ENCODE results near the gene SARDH. TPM values are rescaled to one million over a fixed set of nuclear protein-coding genes. Genes with fewer than 3 reads are reported as not detected.

The SARDH gene
- total RNA-seq, 2 donors from 2014 or later: 8.4 to 11.2 TPM

- Mint-ChIP-seq H3K9me3 (peaks cover 22% of the 10 kb centered on the region), H3K4me3 (no peak overlapping the region), H3K27me3 (ENCODE audit: insufficient read depth) (peaks cover 12% of the 10 kb centered on the region), H3K4me1 (no peaks in the 10 kb centered on the region), H3K36me3 (ENCODE audit: low read depth) (peaks cover 18% of the 10 kb centered on the region), H3K27ac (no peak overlapping the region)
- no peaks in the 10 kb centered on the region for H3K4me1 ChIP-seq (ENCODE audit: control insufficient read depth, insufficient read depth, low read length)
- H3K9ac ChIP-seq (ENCODE audit: extremely low read depth, low read length, poor library complexity, severe bottlenecking): no peak overlapping the region
- H3K36me3 ChIP-seq (ENCODE audit: control insufficient read depth, insufficient read depth, low read length): peaks cover 6% of the 10 kb centered on the region
- WGBS, 2 experiments (ENCODE audit: insufficient coverage in 1 of 2, insufficient read length in 1 of 2): 90 to 91% methylated on average over 7 of the region's 7 CpGs
- DNase-seq: no peak
- H3K27me3 ChIP-seq (ENCODE audit: control insufficient read depth, insufficient read depth, low read length, poor library complexity, severe bottlenecking): no peaks in the 10 kb centered on the region
- H3K4me3 ChIP-seq (ENCODE audit: low read length): no peak overlapping the region
- TF ChIP-seq, protein P1, sequence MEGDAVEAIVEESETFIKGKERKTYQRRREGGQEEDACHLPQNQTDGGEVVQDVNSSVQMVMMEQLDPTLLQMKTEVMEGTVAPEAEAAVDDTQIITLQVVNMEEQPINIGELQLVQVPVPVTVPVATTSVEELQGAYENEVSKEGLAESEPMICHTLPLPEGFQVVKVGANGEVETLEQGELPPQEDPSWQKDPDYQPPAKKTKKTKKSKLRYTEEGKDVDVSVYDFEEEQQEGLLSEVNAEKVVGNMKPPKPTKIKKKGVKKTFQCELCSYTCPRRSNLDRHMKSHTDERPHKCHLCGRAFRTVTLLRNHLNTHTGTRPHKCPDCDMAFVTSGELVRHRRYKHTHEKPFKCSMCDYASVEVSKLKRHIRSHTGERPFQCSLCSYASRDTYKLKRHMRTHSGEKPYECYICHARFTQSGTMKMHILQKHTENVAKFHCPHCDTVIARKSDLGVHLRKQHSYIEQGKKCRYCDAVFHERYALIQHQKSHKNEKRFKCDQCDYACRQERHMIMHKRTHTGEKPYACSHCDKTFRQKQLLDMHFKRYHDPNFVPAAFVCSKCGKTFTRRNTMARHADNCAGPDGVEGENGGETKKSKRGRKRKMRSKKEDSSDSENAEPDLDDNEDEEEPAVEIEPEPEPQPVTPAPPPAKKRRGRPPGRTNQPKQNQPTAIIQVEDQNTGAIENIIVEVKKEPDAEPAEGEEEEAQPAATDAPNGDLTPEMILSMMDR (conservative IDR thresholded peaks at IDR 0.05): no peak
- no peak overlapping the region for H3K27ac ChIP-seq (ENCODE audit: low read depth, low read length)
- H3K9me3 ChIP-seq (ENCODE audit: control insufficient read depth, low read length): peaks cover 9% of the 10 kb centered on the region
Observed at GRCh38 chr9:133758228-133758627, 20.1 kb upstream of the SARDH start.

- Histone ChIP-seq H3K27ac (ENCODE audit: low read depth, low read length) (no peak overlapping the region), H3K4me1 (ENCODE audit: control insufficient read depth, insufficient read depth, low read length) (no peaks in the 10 kb centered on the region), H3K9ac (ENCODE audit: extremely low read depth, low read length, poor library complexity, severe bottlenecking) (no peak overlapping the region), H3K36me3 (ENCODE audit: control insufficient read depth, insufficient read depth, low read length) (no peaks in the 10 kb centered on the region), H3K4me3 (ENCODE audit: low read length) (no peak overlapping the region), H3K27me3 (ENCODE audit: control insufficient read depth, insufficient read depth, low read length, poor library complexity, severe bottlenecking) (no peaks in the 10 kb centered on the region), H3K9me3 (ENCODE audit: control insufficient read depth, low read length) (peaks cover 9% of the 10 kb centered on the region)
- Mint-ChIP-seq H3K4me1 (no peaks in the 10 kb centered on the region), H3K36me3 (ENCODE audit: low read depth) (peaks cover 7% of the 10 kb centered on the region), H3K9me3 (peaks cover 27% of the 10 kb centered on the region), H3K27ac (no peak overlapping the region), H3K27me3 (ENCODE audit: insufficient read depth) (peaks cover 17% of the 10 kb centered on the region), H3K4me3 (no peak overlapping the region)
- TF ChIP-seq, protein P1 (conservative IDR thresholded peaks at IDR 0.05): no peak
- WGBS, 2 experiments (ENCODE audit: insufficient coverage in 1 of 2, insufficient read length in 1 of 2): 86 to 100% methylated on average over 6 to 9 of the region's 9 CpGs
- no peak for DNase-seq
Observed at GRCh38 chr9:133754688-133755227, 16.6 kb upstream of the SARDH start.

- no peak for DNase-seq
- Histone ChIP-seq H3K27me3 (ENCODE audit: control insufficient read depth, insufficient read depth, low read length, poor library complexity, severe bottlenecking) (no peaks in the 10 kb centered on the region), H3K36me3 (ENCODE audit: control insufficient read depth, insufficient read depth, low read length) (no peaks in the 10 kb centered on the region), H3K4me3 (ENCODE audit: low read length) (no peak overlapping the region), H3K4me1 (ENCODE audit: control insufficient read depth, insufficient read depth, low read length) (no peaks in the 10 kb centered on the region), H3K27ac (ENCODE audit: low read depth, low read length) (no peak overlapping the region), H3K9ac (ENCODE audit: extremely low read depth, low read length, poor library complexity, severe bottlenecking) (no peak overlapping the region), H3K9me3 (ENCODE audit: control insufficient read depth, low read length) (peaks cover 9% of the 10 kb centered on the region)
- Mint-ChIP-seq H3K4me1 (no peaks in the 10 kb centered on the region), H3K9me3 (peaks cover 27% of the 10 kb centered on the region), H3K27ac (no peak overlapping the region), H3K4me3 (no peak overlapping the region), H3K27me3 (ENCODE audit: insufficient read depth) (peaks cover 17% of the 10 kb centered on the region), H3K36me3 (ENCODE audit: low read depth) (peaks cover 4% of the 10 kb centered on the region)
- TF ChIP-seq, protein P1 (conservative IDR thresholded peaks at IDR 0.05): no peak
- 93 to 96% methylated on average over 6 of the region's 6 CpGs for WGBS, 2 experiments (ENCODE audit: insufficient coverage in 1 of 2, insufficient read length in 1 of 2)
Observed at GRCh38 chr9:133754187-133754586, 16.0 kb upstream of the SARDH start.

All from endodermal cell (in vitro differentiated cells).